GM21576 (cell line): ENCODE results near the gene CSPG5.
A peak's percentile ranks its signal among the peaks of the same experiment; 100 is the strongest.

Experiments used
- ATAC-seq: cut with Tn5 transposase; IDR thresholded peaks from one replicate; pipeline ENCODE4 v1.9.1; 2021; ENCODE audit warnings: mild to moderate bottlenecking, moderate library complexity; ENCODE audit not compliant: unreplicated experiment

CSPG5 gene

GRCh38 chr3:47541583-47542108 is 37.0 kb downstream of the CSPG5 start:
- no peak for ATAC-seq

DNA sequence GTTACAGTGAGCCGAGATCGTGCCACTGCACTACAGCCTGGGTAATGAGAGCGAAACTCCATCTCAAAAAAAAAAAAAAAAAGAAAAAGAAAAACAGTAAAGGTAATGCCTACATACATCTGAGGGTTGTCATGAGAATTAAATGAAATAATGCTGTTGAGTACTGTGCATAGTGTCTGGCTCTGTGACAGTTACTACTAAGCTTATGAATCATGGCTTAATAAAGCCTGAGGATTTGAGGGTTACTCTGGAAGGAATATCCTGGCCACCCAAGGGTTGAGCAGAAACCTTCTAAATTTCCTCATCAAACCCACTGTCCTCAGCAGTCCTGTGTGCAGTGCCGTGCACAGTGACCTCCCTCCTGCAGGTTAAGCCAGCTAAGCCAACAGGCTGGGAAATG is 38.4 kb downstream of the CSPG5 start:
- no peak for ATAC-seq

GRCh38 chr3:47536967-47537366 is 41.7 kb downstream of the CSPG5 start:
- ATAC-seq: no peak

- ATAC-seq: no peak
Measured at GRCh38 chr3:47536221-47536891, 42.3 kb downstream of the CSPG5 start.

DNA sequence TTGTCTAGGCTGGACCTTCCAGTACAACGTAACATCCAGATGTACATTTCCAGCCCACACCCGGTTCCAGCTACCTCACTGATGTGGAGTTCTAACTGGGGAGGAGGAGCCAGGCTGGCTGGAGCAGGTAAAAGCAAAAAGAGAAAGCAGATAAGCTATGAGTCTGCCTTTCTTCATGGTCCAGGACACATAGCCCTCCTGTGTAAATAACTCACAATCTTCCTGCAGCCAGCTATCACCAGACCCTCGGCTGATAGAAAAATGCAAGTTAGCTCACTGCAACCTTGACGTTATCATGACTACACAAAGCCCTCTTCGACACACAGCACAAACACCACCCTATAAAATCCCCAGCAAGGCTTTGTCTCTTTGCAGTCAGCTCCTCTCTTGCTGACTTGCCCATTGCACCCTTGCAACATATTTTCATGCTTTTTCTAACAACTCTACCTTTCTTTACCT is 44.6 kb downstream of the CSPG5 start:
- ATAC-seq: no peak

DNA sequence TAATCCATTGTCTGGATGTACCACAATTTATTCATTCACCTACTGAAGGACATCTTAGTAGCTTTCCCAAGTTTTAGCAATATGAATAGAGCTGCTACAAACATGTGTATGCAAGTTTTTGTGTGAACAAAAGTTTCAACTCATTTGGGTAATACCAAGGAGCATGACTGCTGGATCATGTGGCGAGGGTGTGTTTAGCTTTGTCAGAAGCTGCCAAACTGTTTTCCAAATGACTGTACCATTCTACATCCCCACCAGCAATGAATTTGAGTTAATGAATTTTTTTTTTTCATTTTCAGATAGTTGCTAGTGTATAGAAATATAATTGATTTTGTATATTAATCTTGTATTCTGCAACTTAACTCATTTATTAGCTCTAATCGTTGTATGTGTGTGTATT is 45.2 kb downstream of the CSPG5 start:
- ATAC-seq: no peak

DNA sequence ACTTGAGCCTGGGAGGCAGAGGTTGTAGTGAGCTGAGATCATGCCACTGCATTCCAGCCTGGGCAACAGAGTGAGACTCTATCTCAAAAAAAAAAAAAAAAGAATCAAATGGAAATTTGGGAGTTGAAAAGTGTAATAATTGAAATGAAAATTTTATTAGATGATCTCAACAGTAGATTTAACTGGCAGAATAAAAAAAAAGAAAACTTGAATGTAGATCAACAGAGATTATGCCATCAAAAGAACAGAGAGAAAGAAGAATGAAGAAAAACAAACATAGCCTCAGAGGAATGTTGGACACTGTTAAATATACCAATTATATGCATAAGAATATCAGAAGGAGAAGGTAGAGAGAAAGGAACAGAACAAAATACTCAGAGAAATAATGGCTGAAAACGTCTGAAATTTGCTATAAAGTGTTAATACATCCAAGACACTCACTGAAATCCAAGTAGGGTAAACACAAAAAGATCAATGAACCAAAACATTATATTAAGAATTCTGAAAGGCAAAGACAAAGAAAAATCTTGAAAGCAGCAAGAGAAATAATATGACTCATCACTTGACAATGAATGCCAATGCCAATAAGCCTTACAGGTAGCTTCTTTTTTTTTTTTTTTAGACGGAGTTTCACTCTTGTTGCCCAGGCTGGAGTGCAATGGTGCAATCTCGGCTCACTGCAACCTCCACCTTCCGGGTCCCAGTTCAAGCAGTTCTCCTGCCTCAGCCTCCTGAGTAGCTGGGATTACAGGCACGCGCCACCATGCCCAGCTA is 50.5 kb downstream of the CSPG5 start:
- no peak for ATAC-seq

- ATAC-seq: no peak
Measured at GRCh38 chr3:47525617-47526016, 53.0 kb downstream of the CSPG5 start.

DNA sequence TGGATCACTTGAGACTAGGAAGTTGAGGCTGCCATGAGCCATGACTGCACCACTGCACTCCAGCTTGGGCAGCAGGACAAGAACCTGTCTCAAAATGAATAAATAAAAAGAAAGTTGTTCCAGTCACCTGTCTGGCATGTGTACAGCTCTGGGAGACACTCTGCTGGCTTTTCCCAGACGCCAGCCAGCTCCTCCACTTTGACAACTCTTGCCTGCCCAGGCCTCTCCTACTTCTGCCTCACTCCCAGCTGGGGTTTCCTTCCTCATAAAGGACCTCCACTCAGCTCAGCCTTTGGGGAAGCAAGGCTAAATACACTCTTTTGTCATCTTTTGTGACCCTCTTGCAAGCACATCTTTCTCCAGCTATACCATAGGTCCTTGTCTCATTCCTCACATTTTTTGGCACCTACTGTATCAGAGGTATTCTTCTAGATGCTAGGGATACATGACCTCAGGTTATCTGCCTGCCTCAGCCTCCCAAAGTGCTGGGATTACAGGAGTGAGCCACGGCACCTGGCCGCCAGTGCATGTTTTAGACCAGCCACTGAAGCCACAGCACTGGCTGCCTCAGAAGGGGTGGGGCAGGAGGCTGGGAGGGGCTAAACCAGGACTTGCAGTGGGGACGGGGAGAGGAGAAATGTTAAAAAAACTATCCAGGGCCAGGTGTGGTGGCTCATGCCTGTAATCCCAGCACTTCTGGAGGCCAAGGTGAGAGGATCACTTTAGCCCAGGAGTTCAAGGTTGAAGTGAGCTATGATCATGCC is 55.2 kb downstream of the CSPG5 start:
- no peak for ATAC-seq

DNA sequence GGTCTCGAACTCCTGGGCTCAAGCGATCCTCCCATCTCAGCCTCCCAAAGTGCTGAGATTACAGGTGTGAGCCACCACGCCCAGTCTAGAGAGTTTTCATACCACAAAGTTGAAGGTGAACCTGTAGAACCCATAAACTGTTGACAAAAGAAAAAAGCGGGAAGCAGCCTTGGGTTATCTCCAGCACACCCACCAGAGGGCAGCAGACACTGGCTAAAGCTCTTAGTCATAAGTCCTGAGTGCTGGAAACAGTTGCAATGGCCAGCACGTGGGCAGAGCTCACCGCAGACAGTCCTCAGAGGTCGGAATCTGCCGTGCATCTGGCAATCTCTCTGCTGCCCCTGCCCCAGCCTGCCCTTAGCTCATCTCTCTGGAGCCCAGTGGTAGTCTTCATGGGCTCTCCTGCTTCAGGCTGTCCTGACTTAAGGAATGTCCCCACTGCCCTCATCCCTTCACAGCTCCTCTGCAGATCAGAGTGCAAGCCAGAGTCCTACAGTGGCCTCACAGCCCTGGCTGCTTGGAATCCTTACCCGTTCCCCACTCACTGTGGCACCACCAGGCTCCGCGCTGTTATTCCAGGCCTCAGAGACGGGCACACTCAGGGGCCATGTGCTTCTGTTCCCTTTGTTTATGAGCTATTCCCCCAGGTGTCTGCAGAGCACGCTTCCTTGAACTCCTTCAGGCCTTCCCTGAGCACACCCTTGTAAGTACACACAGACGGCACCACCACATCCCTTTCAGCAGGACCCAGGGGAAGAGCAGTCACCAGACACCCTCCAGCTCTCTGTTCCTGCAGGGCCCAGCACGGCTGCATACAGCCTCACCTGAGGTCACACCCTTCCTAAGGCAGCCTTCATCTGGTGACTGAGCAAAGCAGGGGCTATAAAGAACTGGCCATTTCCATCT is 56.3 kb downstream of the CSPG5 start:
- peak; percentile 59 for ATAC-seq

DNA sequence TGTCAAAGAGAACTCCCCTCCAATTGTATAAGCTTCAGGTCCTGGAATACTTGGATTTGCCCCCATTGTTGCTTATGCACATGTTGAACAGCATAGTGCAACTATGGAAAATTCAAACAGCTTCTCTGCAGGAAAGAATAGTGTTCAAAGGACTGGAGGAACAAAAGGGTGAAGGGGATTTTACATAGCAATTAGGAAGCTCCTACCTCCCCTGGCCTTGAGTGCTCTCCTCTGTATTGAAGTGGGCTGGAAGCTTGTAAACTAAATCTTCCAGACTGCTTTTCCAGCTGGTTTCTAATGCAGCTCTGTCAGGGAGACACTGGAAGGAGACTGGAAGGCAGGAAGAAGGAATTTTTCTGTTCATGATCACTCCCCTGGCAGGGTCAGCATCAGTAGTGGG is 57.9 kb downstream of the CSPG5 start:
- no peak for ATAC-seq

DNA sequence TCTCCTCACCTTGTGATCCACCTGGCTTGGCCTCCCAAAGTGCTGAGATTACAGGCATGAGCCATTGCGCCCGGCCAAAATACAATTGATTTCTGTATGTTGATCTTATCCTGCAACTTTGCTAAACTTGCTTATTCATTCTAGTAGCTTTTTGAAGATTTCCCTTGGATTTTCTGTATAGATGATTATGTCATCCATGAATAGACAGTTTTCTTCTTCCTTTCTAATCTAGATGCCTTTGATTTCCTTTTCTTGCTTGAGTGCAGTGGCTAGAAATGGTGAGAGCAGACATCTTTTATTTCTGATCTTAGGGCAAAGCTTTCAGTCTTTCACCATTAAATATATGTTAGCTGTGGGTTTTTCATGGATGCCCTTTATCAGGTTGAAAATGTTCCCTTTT is 60.7 kb downstream of the CSPG5 start:
- ATAC-seq: no peak

- ATAC-seq: no peak
Measured at GRCh38 chr3:47515864-47516319, 62.8 kb downstream of the CSPG5 start.

- no peak for ATAC-seq
Measured at GRCh38 chr3:47515100-47515499, 63.6 kb downstream of the CSPG5 start.

GRCh38 chr3:47513125-47513929 is 65.3 kb downstream of the CSPG5 start, which contains the start of gene ELP6:
Gene ELP6, minus strand, starts transcription at chr3:47513712. Its CDS starts 122 bp downstream, at chr3:47513590.
- ATAC-seq: peak; percentile 92

DNA sequence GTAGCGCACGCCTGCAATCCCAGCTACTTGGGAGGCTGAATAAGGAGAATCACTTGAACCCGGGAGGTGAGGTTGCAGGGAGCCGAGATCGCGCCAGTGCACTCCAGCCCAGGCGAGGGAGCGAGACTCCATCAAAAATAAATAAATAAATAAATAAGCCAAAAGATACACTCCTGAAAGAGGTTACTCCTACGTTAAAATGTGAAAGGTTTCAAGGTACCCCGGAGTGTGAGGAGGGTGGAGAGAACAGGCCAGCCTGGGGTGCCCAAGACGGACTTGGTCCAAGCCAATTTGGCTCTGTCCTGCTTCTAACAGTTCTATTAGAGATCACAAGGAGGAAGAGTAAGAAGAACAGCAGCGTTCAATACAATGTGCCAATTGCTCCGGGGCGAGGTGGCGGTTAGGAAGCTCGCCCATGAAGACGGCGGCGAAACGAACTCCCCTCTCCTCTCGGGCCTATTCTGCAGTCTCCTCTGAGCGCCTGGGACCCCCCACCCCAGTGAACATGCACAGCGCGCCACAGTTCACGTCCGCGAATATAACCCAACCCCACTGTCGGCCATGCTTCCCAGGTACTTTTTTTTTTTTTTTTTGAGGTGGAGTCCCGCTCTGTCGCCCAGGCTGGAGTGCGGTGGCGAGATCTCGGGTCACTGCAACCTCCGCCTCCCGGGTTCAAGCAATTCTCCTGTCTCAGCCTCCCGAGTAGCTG is 66.1 kb downstream of the CSPG5 start:
- ATAC-seq: no peak
